ENCODE results near the gene SETD7.

The SETD7 gene

GRCh38 chr4:139568206-139568955 is 12.4 kb upstream of the SETD7 start:
- DNase-seq: no peak
- intact Hi-C loops (cut with DNase I; ENCODE audit: low total_unique reads): no loop called here
- Histone ChIP-seq H3K4me3 (no peak overlapping the region), H3K36me3 (no peaks in the 10 kb centered on the region), H3K4me1 (no peaks in the 10 kb centered on the region), H3K27ac (no peak overlapping the region), H3K9me3 (no peaks in the 10 kb centered on the region), H3K27me3 (no peaks in the 10 kb centered on the region)
- TF ChIP-seq CTCF (IDR thresholded peaks at IDR 0.05): no peak

GRCh38 chr4:139567159-139567870 is 11.3 kb upstream of the SETD7 start:
- Histone ChIP-seq H3K36me3 (no peaks in the 10 kb centered on the region), H3K27ac (no peak overlapping the region), H3K4me1 (no peaks in the 10 kb centered on the region), H3K4me3 (no peak overlapping the region), H3K9me3 (no peaks in the 10 kb centered on the region), H3K27me3 (no peaks in the 10 kb centered on the region)
- TF ChIP-seq CTCF (IDR thresholded peaks at IDR 0.05): no peak
- intact Hi-C loops (cut with DNase I; ENCODE audit: low total_unique reads): no loop called here
- no peak for DNase-seq

GRCh38 chr4:139564502-139564901 is 8.5 kb upstream of the SETD7 start:
- Histone ChIP-seq H3K27me3 (no peaks in the 10 kb centered on the region), H3K36me3 (no peaks in the 10 kb centered on the region), H3K9me3 (no peaks in the 10 kb centered on the region), H3K4me1 (peaks cover 0 to under 1% (median 0%) of the 10 kb centered on the region in 4 donors), H3K4me3 (no peak overlapping the region), H3K27ac (no peak overlapping the region)
- intact Hi-C loops (cut with DNase I; ENCODE audit: low total_unique reads): no loop called here
- no peak for DNase-seq
- TF ChIP-seq CTCF (IDR thresholded peaks at IDR 0.05): no peak

DNA sequence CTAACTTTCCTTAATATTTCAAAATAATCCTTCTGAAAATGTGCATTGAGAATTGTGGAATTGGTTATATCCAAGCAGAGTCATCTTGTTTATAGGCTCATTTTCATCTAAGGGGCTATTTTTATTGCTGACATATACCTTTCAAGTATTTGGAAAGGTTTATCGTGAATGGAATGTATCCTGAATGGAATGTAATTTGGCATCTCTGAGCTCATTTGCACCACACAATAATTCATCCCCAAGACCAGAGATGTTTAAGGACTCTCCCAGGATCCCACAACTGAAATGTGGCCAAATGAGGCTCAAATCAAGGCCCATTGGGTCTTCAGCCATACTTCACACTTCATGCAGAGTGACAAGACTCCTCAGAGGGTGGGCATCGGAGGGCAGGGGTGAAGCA is 7.5 kb upstream of the SETD7 start:
- no peak for TF ChIP-seq CTCF (IDR thresholded peaks at IDR 0.05)
- intact Hi-C loops (cut with DNase I; ENCODE audit: low total_unique reads): no loop called here
- no peaks in the 10 kb centered on the region for H3K9me3 ChIP-seq
- H3K27me3 ChIP-seq: no peaks in the 10 kb centered on the region
- H3K4me3 ChIP-seq: no peak overlapping the region
- H3K27ac ChIP-seq: no peak overlapping the region
- H3K36me3 ChIP-seq: no peaks in the 10 kb centered on the region
- peaks cover 0 to 6% (median under 1%) of the 10 kb centered on the region in 4 donors for H3K4me1 ChIP-seq
- DNase-seq: no peak

GRCh38 chr4:139562839-139563238 is 6.8 kb upstream of the SETD7 start:
- intact Hi-C loops (cut with DNase I; ENCODE audit: low total_unique reads): no loop called here
- no peak overlapping the region for H3K27ac ChIP-seq
- TF ChIP-seq CTCF (IDR thresholded peaks at IDR 0.05): no peak
- H3K4me3 ChIP-seq: no peak overlapping the region
- no peaks in the 10 kb centered on the region for H3K27me3 ChIP-seq
- peaks cover 0 to 7% (median 3%) of the 10 kb centered on the region in 4 donors for H3K4me1 ChIP-seq
- DNase-seq: no peak
- no peaks in the 10 kb centered on the region for H3K9me3 ChIP-seq
- no peaks in the 10 kb centered on the region for H3K36me3 ChIP-seq
